Measurements from ENCODE around the gene GNB3. TPM values are rescaled to one million over a fixed set of nuclear protein-coding genes. Genes with fewer than 3 reads are reported as not detected.
"Not testable (repeated sequence)": the region's sequence is repeated elsewhere in the genome, so short reads cannot be mapped to it uniquely, and the experiment has no call there.

Gene GNB3
- total and polyA plus RNA-seq, 9 donors, result 0.34 to 15.0 (median 10.1) TPM

- WGBS, 3 donors, result 88 to 94% (median 93%) methylated on average over 11 of the region's 11 CpGs
- Histone ChIP-seq H3K27me3 (no peaks in the 10 kb centered on the region), H3K4me3 (no peak overlapping the region), H3K27ac (no peak overlapping the region), H3K9me3 (no peaks in the 10 kb centered on the region), H3K4me1 (ENCODE audit: insufficient read depth) (no peaks in the 10 kb centered on the region), H3K36me3 (no peaks in the 10 kb centered on the region)
- DNase-seq, result no peak
- TF ChIP-seq CTCF (IDR thresholded peaks at IDR 0.05), result no peak
- no peak for TF ChIP-seq POLR2A (IDR thresholded peaks at IDR 0.05)
- TF ChIP-seq EP300 (IDR thresholded peaks at IDR 0.05), result no peak
- intact Hi-C loops (cut with DNase I), result no loop called here
These were observed 43.0 kb downstream of the GNB3 start for GRCh38 chr12:6883683-6884082.

DNA sequence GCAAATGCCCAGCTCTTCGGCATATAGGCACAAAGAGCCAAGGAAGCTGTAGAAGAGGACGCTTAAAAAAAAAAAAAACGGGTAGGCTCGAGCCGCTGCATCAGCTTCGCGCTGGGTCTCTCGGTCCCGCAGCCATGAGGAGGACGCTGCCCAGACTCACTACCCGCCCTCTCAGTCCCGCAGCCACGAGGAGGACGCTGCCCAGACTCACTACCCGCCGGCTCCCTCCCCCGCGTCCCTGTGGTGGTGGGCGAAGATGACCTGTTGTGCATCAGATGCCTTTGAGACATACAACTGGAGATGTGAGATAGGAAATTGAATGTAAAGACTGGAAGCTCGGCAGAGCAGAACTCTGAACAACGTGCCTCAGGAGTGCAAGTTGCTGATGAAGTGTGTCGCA, 43.8 kb downstream of the GNB3 start:
- H3K36me3 ChIP-seq, result no peaks in the 10 kb centered on the region
- no peaks in the 10 kb centered on the region for H3K27me3 ChIP-seq
- WGBS, 3 donors, result 62 to 68% (median 65%) methylated on average over 22 of the region's 22 CpGs
- no peaks in the 10 kb centered on the region for H3K9me3 ChIP-seq
- no peak for DNase-seq
- no peak overlapping the region for H3K4me3 ChIP-seq
- intact Hi-C loops (cut with DNase I), result no loop called here
- H3K27ac ChIP-seq, result no peak overlapping the region
- no peak for TF ChIP-seq EP300 (IDR thresholded peaks at IDR 0.05)
- TF ChIP-seq POLR2A (IDR thresholded peaks at IDR 0.05), result no peak
- no peak for TF ChIP-seq CTCF (IDR thresholded peaks at IDR 0.05)
- H3K4me1 ChIP-seq (ENCODE audit: insufficient read depth), result no peaks in the 10 kb centered on the region

DNA sequence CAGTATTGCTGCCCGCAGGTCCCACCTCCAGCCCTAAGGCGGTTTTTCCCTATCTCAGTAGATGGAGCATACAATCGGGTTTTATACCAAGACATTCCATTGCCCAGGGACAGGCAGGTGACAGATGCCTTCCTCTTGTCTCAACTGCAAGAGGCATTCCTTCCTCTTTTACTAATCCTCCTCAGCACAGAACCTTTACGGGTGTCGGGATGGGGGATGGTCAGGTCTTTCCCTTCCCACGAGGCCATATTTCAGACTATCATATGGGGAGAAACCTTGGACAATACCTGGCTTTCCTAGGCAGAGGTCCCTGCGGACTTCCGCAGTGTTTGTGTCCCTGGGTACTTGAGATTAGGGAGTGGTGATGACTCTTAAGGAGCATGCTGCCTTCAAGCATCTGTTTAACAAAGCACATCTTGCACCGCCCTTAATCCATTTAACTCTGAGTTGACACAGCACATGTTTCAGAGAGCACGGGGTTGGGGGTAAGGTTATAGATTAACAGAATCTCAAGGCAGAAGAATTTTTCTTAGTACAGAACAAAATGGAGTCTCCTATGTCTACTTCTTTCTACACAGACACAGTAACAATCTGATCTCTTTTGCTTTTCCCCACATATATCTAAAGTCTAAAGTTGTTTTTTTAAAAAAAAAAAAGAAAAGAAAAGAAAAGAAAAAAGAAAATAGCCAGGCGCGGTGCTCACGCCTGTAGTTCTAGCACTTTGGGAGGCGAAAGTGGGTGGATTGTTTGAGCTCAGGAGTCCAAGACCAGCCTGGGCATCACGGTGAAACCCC, 45.7 kb downstream of the GNB3 start:
- H3K27me3 ChIP-seq; H3K4me1 ChIP-seq (ENCODE audit: insufficient read depth); H3K36me3 ChIP-seq; DNase-seq; intact Hi-C loops (cut with DNase I); H3K9me3 ChIP-seq; H3K4me3 ChIP-seq; H3K27ac ChIP-seq: not testable (repeated sequence)
- WGBS, 3 donors, result 77 to 82% (median 80%) methylated on average over 12 of the region's 15 CpGs

DNA sequence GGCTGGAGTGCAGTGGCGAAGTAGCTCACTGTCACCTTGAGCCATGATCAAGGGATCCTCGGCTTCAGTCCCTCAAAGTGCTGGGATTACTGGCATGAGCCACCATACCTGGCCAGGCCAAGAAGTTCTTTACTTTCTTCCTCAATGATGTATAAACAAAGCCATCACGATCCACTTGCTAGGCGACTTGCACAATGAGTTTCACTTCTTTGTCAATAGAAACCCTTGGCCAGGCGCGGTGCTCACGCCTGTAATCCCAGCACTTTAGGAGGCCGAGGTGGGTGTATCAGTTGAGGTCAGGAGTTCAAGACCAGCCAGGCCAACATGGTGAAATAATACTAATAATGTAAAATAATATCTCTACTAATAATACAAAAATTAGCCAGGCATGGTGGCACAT, 46.7 kb downstream of the GNB3 start:
- TF ChIP-seq CTCF (IDR thresholded peaks at IDR 0.05) (no peak), EP300 (IDR thresholded peaks at IDR 0.05) (no peak), POLR2A (IDR thresholded peaks at IDR 0.05) (no peak)
- no peaks in the 10 kb centered on the region for H3K27me3 ChIP-seq
- WGBS, 3 donors, result 81 to 88% (median 83%) methylated on average over 8 of the region's 8 CpGs
- intact Hi-C loops (cut with DNase I), result no loop called here
- H3K36me3 ChIP-seq, result no peaks in the 10 kb centered on the region
- no peak overlapping the region for H3K4me3 ChIP-seq
- DNase-seq, result no peak
- H3K27ac ChIP-seq, result no peak overlapping the region
- no peaks in the 10 kb centered on the region for H3K9me3 ChIP-seq
- H3K4me1 ChIP-seq (ENCODE audit: insufficient read depth), result peaks cover 2% of the 10 kb centered on the region

GRCh38 chr12:6888360-6888759, 47.6 kb downstream of the GNB3 start:
- H3K4me1 ChIP-seq (ENCODE audit: insufficient read depth), result peaks cover 2% of the 10 kb centered on the region
- WGBS, 3 donors, result 85 to 98% (median 88%) methylated on average over 2 of the region's 2 CpGs
- no peaks in the 10 kb centered on the region for H3K27me3 ChIP-seq
- H3K9me3 ChIP-seq, result no peaks in the 10 kb centered on the region
- DNase-seq, result no peak
- no peak overlapping the region for H3K4me3 ChIP-seq
- TF ChIP-seq CTCF (IDR thresholded peaks at IDR 0.05) (no peak), EP300 (IDR thresholded peaks at IDR 0.05) (no peak), POLR2A (IDR thresholded peaks at IDR 0.05) (no peak)
- H3K36me3 ChIP-seq, result no peaks in the 10 kb centered on the region
- no peak overlapping the region for H3K27ac ChIP-seq
- intact Hi-C loops (cut with DNase I), result no loop called here

DNA sequence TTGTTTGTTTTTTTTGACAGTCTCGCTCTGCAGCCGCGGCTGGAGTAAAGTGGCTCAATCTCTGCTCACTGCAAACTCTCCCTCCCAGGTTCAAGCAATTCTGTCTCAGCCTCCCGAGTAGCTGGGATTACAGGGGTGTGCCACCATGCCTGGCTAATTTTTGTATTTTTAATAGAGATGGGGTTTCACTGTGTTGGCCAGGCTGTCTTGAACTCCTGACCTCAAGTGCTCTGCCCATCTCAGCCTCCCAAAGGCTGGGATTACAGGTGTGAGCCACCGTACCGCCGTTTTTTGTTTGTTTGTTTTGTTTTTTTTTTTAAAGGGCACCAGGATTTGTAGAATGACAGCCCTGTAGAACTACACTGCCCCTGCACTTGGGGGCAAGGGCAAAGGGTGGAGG, 48.1 kb downstream of the GNB3 start:
- H3K27me3 ChIP-seq; H3K9me3 ChIP-seq; H3K27ac ChIP-seq; H3K4me3 ChIP-seq; H3K4me1 ChIP-seq (ENCODE audit: insufficient read depth); H3K36me3 ChIP-seq; intact Hi-C loops (cut with DNase I): not testable (repeated sequence)
- peak in 1 of 5 donors; percentile 9 for DNase-seq
- 69 to 79% (median 71%) methylated on average over 7 of the region's 7 CpGs for WGBS, 3 donors

DNA sequence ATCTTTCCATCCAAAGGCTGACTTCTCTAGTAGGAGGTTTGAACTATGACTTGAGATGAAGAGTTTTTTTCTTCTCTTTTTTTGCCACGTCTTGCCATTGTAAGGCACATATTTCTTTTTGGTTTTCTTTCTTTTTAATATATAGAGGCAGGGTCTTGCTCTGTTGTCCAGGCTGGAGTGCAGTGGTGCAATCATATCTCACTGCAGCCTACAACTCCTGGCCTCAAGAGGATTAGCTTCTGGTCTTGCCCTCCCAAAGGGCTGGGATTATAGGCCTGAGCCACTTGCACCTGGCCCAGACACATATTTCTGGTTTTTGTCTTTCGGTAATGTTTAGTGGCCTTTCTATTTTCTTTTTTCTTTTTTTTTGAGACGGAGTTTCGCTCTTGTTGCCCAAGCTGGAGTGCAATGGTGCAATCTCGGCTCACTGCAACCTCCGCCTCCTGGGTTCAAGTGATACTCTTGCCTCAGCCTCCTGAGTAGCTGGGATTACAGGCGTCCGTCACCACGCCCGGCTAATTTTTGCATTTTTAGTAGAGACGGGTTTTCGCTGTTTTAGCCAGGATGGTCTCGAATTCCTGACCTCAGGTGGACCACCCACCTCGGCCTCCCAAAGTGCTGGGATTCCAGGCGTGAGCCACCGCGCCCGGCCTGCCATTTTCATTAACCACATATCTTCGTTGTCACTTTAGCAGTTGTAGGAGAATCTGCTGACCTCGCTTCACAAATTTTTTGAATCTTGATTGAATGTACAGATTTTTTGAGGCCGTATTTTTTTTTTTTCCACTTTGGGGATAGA, 49.2 kb downstream of the GNB3 start:
- H3K27ac ChIP-seq, result peak overlapping the region in 1 of 2 donors; percentile 60
- peak in 3 of 5 donors; percentile 50 for DNase-seq
- WGBS, 3 donors, result 94 to 97% (median 95%) methylated on average over 21 of the region's 21 CpGs
- not testable (repeated sequence) for H3K4me3 ChIP-seq; H3K4me1 ChIP-seq (ENCODE audit: insufficient read depth); H3K36me3 ChIP-seq; H3K27me3 ChIP-seq; H3K9me3 ChIP-seq
- intact Hi-C loops (cut with DNase I), result loop anchor here in 1 of 4 donors (2.0 to 5.0 kb wide), 2 partner anchors 17 to 573 kb away; partner anchors contain the start of gene SPSB2

All from ovary (tissue), 9 donors.